Astrocyte of the spinal cord (primary cell): Measurements from ENCODE around the gene FBXO41.

Source experiments
- DNase-seq: peaks from one replicate; pipeline ENCODE4 v3.0.0; 2011; ENCODE audit warnings: low read depth, low spot score
- H3K4me3 ChIP-seq: 2 replicates; pipeline ENCODE4 v1.5.1; 2011; ENCODE audit warnings: low read depth, mild to moderate bottlenecking, low read length, moderate library complexity
- in situ Hi-C: cut with HindIII; loops from 2 replicates; pipeline ENCODE4 v1.10.0; 2017; ENCODE audit warnings: low sequenced_read_pairs
- TF ChIP-seq, protein P1 (sequence below): IDR thresholded peaks from 2 replicates; pipeline ENCODE4 v1.5.1; 2012; ENCODE audit warnings: low read depth, mild to moderate bottlenecking, low read length, inconsistent platforms

FBXO41 gene

DNA sequence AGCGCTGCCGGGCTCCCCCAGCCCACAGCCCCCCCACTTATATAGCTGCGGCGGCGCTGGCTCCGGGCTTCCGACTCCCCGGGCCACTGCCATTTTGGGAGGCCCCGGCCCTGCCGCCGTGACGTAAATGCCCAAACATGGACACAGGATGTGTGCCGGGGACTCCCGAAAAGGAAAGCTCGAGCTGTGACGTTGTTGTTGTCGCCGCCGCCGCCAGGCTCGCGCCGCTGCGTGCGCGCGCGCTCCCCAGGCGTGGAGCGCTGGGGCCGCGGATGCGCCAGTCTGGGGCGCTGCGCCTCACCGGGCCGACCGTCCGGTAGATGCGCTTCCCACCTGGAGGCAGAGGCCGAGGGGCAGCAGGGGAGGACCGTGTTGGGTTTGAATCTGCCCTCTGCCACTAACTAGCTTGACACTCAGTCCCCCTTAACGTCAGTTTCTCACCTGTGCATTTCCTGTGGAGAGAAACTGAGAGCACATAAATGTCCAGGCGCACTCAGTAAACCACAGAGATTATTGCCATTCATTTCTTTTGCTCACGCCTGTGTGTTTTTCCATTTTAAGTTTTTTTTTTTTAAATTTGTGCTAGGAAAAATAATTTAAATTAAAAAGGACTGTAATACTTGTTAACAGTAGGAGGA lies 9.4 kb upstream of the FBXO41 start, which contains the start of gene EGR4:
TSS of gene EGR4 (minus strand) at position 15 of the 638 bp plus-strand sequence. CDS start 231 bp downstream, outside the sequence.
- peak within 1 kb of the TSS; percentile 29 for H3K4me3 ChIP-seq
- in situ Hi-C loops = no loop called here
- TF ChIP-seq, protein P1, sequence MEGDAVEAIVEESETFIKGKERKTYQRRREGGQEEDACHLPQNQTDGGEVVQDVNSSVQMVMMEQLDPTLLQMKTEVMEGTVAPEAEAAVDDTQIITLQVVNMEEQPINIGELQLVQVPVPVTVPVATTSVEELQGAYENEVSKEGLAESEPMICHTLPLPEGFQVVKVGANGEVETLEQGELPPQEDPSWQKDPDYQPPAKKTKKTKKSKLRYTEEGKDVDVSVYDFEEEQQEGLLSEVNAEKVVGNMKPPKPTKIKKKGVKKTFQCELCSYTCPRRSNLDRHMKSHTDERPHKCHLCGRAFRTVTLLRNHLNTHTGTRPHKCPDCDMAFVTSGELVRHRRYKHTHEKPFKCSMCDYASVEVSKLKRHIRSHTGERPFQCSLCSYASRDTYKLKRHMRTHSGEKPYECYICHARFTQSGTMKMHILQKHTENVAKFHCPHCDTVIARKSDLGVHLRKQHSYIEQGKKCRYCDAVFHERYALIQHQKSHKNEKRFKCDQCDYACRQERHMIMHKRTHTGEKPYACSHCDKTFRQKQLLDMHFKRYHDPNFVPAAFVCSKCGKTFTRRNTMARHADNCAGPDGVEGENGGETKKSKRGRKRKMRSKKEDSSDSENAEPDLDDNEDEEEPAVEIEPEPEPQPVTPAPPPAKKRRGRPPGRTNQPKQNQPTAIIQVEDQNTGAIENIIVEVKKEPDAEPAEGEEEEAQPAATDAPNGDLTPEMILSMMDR = no peak
- DNase-seq = peak; percentile 35

DNA sequence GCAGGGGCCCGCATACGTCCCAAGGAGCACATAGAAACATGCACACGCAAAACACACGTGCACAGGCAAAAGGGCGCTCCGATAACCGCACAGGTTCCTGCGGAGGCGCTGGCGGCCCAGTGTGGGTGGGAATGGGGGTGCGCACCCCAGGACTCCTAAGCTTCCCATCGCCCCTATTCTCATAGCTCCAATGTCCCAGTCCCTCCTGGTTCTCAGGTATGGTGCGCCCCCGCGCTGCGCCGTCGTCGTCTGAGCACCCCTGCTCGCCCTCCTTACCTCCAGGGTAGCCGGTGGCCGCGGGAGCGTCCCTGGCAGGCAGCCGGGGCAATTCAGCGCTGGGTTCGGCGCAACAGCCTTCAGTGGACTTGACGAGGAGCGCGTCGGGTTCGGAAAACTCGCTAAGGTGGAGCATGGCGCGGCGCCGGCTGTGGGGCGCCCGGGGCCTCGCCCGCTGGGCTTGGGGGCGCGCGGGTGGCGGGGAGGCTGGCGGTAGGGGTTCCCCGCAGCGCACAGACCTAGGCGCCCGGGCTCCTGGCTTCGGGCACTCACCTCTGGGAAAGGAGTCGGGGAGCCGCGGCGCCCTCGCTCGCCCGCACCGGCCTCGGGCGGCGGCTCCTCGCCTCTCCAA lies 8.7 kb upstream of the FBXO41 start:
- in situ Hi-C loops = no loop called here
- TF ChIP-seq, protein P1 = no peak
- peak overlapping the region; percentile 29 for H3K4me3 ChIP-seq
- DNase-seq = no peak

DNA sequence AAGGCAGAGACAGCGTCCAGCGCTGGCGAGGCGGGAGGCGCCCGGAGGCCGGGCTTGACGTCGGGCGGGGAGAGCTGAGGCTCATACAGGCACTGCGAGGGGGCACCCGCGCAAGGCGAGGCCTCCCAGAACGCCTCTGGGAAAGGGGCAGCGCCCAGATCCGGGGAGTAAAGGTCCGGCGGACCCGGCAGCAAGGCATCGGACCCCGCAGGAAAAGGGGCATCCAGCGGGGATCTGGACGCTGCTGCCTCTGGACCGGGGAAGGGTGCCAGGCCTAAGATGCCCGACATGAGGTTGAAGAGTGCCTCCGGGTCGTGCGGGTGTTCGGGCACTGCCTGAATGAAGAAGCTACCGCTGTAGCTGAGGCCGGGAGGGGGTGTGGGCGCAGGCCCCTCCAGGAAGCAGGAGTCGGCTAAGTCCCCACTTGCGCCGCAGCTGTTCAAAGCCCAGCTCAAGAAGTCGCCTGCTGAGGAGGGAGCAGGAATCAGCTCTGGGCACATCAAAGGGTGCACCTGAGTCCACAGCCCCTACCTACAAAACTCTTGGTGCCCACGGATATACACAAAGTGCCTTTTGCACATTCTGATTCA lies 8.1 kb upstream of the FBXO41 start:
- no peak overlapping the region for H3K4me3 ChIP-seq
- DNase-seq = no peak
- in situ Hi-C loops = no loop called here
- TF ChIP-seq, protein P1 = no peak

DNA sequence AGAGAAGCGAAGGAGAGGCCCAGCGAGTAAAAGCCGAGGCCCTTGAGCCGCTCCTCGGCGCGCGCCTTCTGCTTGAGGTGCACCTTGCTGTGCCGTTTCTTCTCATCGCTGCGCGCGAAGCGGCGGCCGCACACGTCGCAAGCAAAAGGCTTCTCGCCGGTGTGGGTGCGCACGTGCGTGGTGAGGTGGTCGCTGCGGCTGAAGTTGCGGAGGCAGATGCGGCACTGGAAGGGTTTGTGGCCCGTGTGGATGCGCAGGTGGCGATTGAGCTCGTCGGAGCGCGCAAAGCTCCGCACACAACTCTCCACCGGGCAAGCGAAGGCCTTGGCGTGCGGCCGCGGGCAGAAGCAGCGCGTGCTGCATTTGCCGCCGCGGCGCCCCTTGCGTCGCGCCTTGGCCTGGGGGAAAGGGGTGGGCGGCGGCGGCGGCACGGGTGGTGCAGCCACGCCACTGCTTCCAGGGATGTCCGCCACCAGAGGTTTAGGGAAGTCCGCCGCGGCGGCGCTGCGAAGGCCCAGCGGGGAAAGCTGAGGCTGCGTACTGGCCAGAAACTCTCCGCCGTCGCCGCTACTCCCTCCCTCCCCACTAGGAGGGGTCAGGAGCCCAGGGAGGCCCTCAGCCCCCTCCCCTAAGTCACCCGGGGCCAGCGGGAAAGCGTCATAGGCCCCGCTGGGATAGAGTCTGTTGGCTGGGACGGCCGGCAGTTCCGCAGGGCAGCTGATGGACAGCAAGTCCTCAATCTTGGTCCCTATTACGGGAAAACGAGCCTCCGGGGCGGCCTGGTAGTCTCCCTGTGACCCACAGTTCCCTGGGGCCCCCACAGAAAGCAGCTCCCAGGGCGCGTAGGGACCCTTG lies 7.4 kb upstream of the FBXO41 start:
- in situ Hi-C loops = no loop called here
- peak overlapping the region; percentile 10 for H3K4me3 ChIP-seq
- TF ChIP-seq, protein P1 = peak; percentile 16
- no peak for DNase-seq

DNA sequence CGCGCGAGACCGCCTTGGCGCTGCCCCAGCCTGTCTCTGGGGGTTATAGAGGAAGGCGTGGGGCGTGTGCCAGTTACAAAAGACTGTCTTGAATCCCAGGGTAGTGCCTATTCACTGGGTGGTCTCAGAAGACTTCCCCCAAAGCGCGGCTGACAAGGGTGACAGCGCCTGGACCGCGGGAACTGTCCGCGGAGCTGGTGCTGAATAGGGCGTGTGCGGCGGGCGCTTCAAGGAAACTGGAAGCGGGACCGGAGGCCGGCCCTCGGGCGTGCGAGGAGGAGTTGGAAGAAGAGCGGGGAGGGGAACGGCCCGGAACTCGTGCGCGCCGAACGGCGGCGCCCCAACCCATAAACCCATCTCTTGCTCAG lies 6.8 kb upstream of the FBXO41 start:
- TF ChIP-seq, protein P1 = no peak
- in situ Hi-C loops = no loop called here
- DNase-seq = peak; percentile 62
- peak overlapping the region; percentile 10 for H3K4me3 ChIP-seq
